Neuronal stem cell (in vitro differentiated cells): Measurements from ENCODE around the gene GOLGA6L10.
"Not testable (repeated sequence)": the region's sequence is repeated elsewhere in the genome, so short reads cannot be mapped to it uniquely, and the experiment has no call there.

ENCODE experiments used
- DNase-seq: peaks from one replicate; pipeline ENCODE4 v3.0.0-alpha.2; 2013; ENCODE audit warnings: low spot score
- H2AFZ ChIP-seq: one replicate; pipeline ENCODE4 v1.6.1; 2013; ENCODE audit warnings: mild to moderate bottlenecking, low read length, inconsistent platforms
- H2AK5ac ChIP-seq: 2 replicates; pipeline ENCODE4 v1.6.1; 2013; ENCODE audit warnings: low read depth, mild to moderate bottlenecking, inconsistent platforms, low read length, moderate library complexity, mixed read lengths
- H2BK120ac ChIP-seq: 2 replicates; pipeline ENCODE4 v1.6.1; 2013; ENCODE audit warnings: low read depth, mild to moderate bottlenecking, inconsistent platforms, low read length, moderate library complexity, mixed read lengths
- H2BK12ac ChIP-seq: one replicate; pipeline ENCODE4 v1.6.1; 2013; ENCODE audit warnings: low read length, inconsistent platforms
- H2BK15ac ChIP-seq: 2 replicates; pipeline ENCODE4 v1.6.1; 2013; ENCODE audit warnings: mild to moderate bottlenecking, low read length, inconsistent platforms, mixed read lengths
- H2BK5ac ChIP-seq: one replicate; pipeline ENCODE4 v1.6.1; 2013; ENCODE audit warnings: inconsistent platforms, mild to moderate bottlenecking, low read length, moderate library complexity
- H3K14ac ChIP-seq: one replicate; pipeline ENCODE4 v1.6.1; 2013; ENCODE audit warnings: low read length, inconsistent platforms
- H3K18ac ChIP-seq: 2 replicates; pipeline ENCODE4 v1.6.1; 2013; ENCODE audit warnings: low read length, inconsistent platforms
- H3K23ac ChIP-seq: 2 replicates; pipeline ENCODE4 v1.6.1; 2013; ENCODE audit warnings: low read depth, mild to moderate bottlenecking, mixed read lengths, low read length, inconsistent platforms; ENCODE audit not compliant: poor library complexity
- H3K27ac ChIP-seq: replicated peaks from 3 replicates; pipeline ENCODE4 v1.5.1; 2013; ENCODE audit warnings: low read length, inconsistent platforms
- H3K27me3 ChIP-seq, 3 experiments: 2 replicates each; pipeline ENCODE4 v1.6.1; 2013; ENCODE audit warnings: low read length in 3 of 3, mild to moderate bottlenecking in 2 of 3, inconsistent platforms in 1 of 3, low read depth in 1 of 3, mixed read lengths in 1 of 3, moderate library complexity in 1 of 3; ENCODE audit not compliant: control insufficient read depth in 3 of 3, insufficient read depth in 3 of 3
- H3K36me3 ChIP-seq, 2 donors: replicated peaks in 1 of 2; 2 replicates each; pipeline ENCODE4 v1.6.1; 2013; ENCODE audit warnings: low read length in 2 of 2; ENCODE audit not compliant: control insufficient read depth in 2 of 2, insufficient read depth in 2 of 2
- H3K4ac ChIP-seq: 2 replicates; pipeline ENCODE4 v1.6.1; 2013; ENCODE audit warnings: inconsistent platforms, mild to moderate bottlenecking, low read length, moderate library complexity
- H3K4me1 ChIP-seq, 2 donors: 1 replicate in 1 of 2; 2 replicates in 1 of 2; pipeline ENCODE4 v1.6.1; 2013; ENCODE audit warnings: low read length in 2 of 2, low read depth in 1 of 2; ENCODE audit not compliant: control insufficient read depth in 2 of 2, insufficient read depth in 1 of 2
- H3K4me2 ChIP-seq: one replicate; pipeline ENCODE4 v1.6.1; 2013; ENCODE audit warnings: mild to moderate bottlenecking, low read length, inconsistent platforms; ENCODE audit not compliant: insufficient read depth, poor library complexity, severe bottlenecking
- H3K4me3 ChIP-seq, 2 donors: 2 replicates each; pipeline ENCODE4 v1.5.1; 2013; ENCODE audit warnings: low read length in 2 of 2, mild to moderate bottlenecking in 2 of 2, inconsistent platforms in 1 of 2, moderate library complexity in 1 of 2
- H3K79me1 ChIP-seq: one replicate; pipeline ENCODE4 v1.6.1; 2013; ENCODE audit warnings: low read depth, mild to moderate bottlenecking, inconsistent platforms, low read length, moderate library complexity
- H3K9ac ChIP-seq: one replicate; pipeline ENCODE4 v1.6.1; 2013; ENCODE audit warnings: mild to moderate bottlenecking, low read depth, low read length, inconsistent platforms; ENCODE audit not compliant: poor library complexity
- H3K9me3 ChIP-seq, 2 donors: replicated peaks in 1 of 2; 2 replicates each; pipeline versions ENCODE3 to v1.6.1; 2013; ENCODE audit warnings: low read length in 2 of 2, mild to moderate bottlenecking in 2 of 2, inconsistent platforms in 1 of 2, low read depth in 1 of 2, mixed read lengths in 1 of 2, moderate library complexity in 1 of 2; ENCODE audit not compliant: control insufficient read depth in 2 of 2, insufficient read depth in 1 of 2
- H4K8ac ChIP-seq: one replicate; pipeline ENCODE4 v1.6.1; 2013; ENCODE audit warnings: low read depth, mild to moderate bottlenecking, inconsistent platforms, low read length, moderate library complexity
- H4K91ac ChIP-seq: one replicate; pipeline ENCODE4 v1.6.1; 2013; ENCODE audit warnings: low read length, low read depth, mild to moderate bottlenecking, inconsistent platforms; ENCODE audit not compliant: poor library complexity
- WGBS, 2 donors: extraction: QIAGEN DNeasy Blood & Tissue Kit; methylation state at CpG; one replicate each; pipeline ENCODE4 v1.1.7; 2013; ENCODE audit warnings: missing lambda C conversion rate in 2 of 2, mixed read lengths in 1 of 2; ENCODE audit not compliant: insufficient read length in 2 of 2, insufficient replicate concordance in 1 of 2; ENCODE audit errors: extremely low coverage in 2 of 2; 5-methylcytosine and 5-hydroxymethylcytosine counted together

GOLGA6L10 gene

DNA sequence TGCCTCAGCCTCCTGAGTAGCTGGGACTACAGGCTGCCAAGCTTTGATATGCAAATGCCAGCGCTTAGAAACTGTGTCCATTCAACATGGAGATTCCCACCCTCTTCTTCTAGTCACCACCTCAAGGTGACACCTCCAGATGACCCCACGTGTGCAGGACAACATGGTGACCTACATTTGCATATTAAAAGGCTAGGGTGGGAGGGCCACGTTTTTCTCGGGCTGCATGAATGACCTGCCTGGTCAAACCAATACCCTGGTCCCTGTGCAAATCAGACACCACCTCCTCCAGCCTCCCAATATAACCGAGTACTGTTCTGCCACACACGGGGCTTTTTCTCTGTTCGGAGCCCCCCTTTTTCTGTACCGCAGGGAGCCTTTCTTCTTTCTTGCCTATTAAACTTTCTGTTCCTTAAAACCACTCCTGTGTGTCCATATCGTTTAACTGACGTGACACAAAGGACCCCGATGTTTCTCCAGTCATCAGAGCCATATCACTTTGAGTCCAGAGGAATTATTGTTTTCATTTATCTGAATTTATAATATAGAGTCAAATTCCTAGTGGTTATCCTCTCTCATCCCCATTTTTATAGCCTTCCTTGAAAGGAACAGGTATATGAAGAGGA lies 32.2 kb upstream of the GOLGA6L10 start:
- not testable (repeated sequence) for H3K23ac ChIP-seq, H2BK15ac ChIP-seq, DNase-seq, H2BK120ac ChIP-seq, H3K27ac ChIP-seq, H2BK12ac ChIP-seq, H3K14ac ChIP-seq, H3K9me3 ChIP-seq, H3K4me2 ChIP-seq, H2BK5ac ChIP-seq, H3K18ac ChIP-seq, H3K4me3 ChIP-seq, H2AK5ac ChIP-seq, H4K91ac ChIP-seq, H3K27me3 ChIP-seq, H2AFZ ChIP-seq, H3K4ac ChIP-seq, H4K8ac ChIP-seq, H3K4me1 ChIP-seq, H3K9ac ChIP-seq, H3K79me1 ChIP-seq, H3K36me3 ChIP-seq
- WGBS, 2 donors: no CpG with 5 or more reads among the region's 11 CpGs

GRCh38 chr15:82379552-82379951 lies 30.3 kb upstream of the GOLGA6L10 start:
- H4K8ac ChIP-seq, H3K4me1 ChIP-seq, H2BK15ac ChIP-seq, H2AFZ ChIP-seq, H3K23ac ChIP-seq, H2BK12ac ChIP-seq, H3K79me1 ChIP-seq, H3K4me2 ChIP-seq, H2BK120ac ChIP-seq, H3K27me3 ChIP-seq, DNase-seq, H3K14ac ChIP-seq, H2BK5ac ChIP-seq, H3K4ac ChIP-seq, H3K27ac ChIP-seq, H3K36me3 ChIP-seq, H3K4me3 ChIP-seq, H2AK5ac ChIP-seq, H3K18ac ChIP-seq, H4K91ac ChIP-seq, H3K9ac ChIP-seq, H3K9me3 ChIP-seq: not testable (repeated sequence)
- no CpG with 5 or more reads among the region's 6 CpGs for WGBS, 2 donors

- H2AFZ ChIP-seq, H3K4me3 ChIP-seq, H3K18ac ChIP-seq, H3K27me3 ChIP-seq, H3K4me2 ChIP-seq, H3K9ac ChIP-seq, H2AK5ac ChIP-seq, H3K36me3 ChIP-seq, H2BK5ac ChIP-seq, H2BK15ac ChIP-seq, H3K14ac ChIP-seq, H3K4ac ChIP-seq, DNase-seq, H3K79me1 ChIP-seq, H2BK120ac ChIP-seq, H4K91ac ChIP-seq, H2BK12ac ChIP-seq, H3K23ac ChIP-seq, H3K9me3 ChIP-seq, H3K27ac ChIP-seq, H3K4me1 ChIP-seq, H4K8ac ChIP-seq: not testable (repeated sequence)
- no CpG with 5 or more reads among the region's 2 CpGs for WGBS, 2 donors
Measured at GRCh38 chr15:82373661-82374060, 24.4 kb upstream of the GOLGA6L10 start.

DNA sequence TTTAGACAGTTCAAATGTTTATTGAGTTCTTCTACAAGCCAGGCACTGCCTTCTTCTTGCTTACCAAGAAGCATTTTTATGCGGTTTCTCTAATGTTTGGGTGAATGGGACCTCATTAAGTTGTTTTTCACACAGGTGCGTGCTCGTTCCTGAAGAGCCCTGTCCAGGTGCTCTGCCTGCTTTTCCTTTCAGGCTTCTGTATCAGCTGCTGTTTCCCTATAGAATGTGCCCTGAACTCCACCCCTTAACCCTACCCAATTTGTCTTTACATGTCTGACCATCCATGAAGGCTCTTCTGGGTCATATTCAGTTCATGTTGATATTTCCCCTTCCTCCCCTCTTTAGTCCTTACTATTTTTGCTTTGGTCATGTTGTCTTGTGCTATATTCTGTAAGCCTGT lies 22.4 kb upstream of the GOLGA6L10 start:
- Histone ChIP-seq H3K9ac (no peak overlapping the region), H3K18ac (no peak overlapping the region), H2BK120ac (no peak overlapping the region), H2AK5ac (no peak overlapping the region), H3K27ac (no peak overlapping the region), H3K4me3 (no peak overlapping the region), H3K4ac (no peak overlapping the region), H3K36me3 (no peaks in the 10 kb centered on the region), H2BK15ac (no peak overlapping the region), H4K91ac (no peak overlapping the region), H3K9me3 (no peaks in the 10 kb centered on the region), H3K27me3 (no peaks in the 10 kb centered on the region), H2BK12ac (no peak overlapping the region), H2AFZ (no peak overlapping the region), H2BK5ac (no peak overlapping the region), H3K14ac (no peak overlapping the region), H3K4me2 (no peak overlapping the region), H3K79me1 (no peaks in the 10 kb centered on the region), H3K4me1 (no peaks in the 10 kb centered on the region), H4K8ac (no peak overlapping the region), H3K23ac (no peak overlapping the region)
- no CpG with 5 or more reads among the region's 3 CpGs for WGBS, 2 donors
- no peak for DNase-seq
